ENCODE data around the gene PIEZO2.

Gene PIEZO2

DNA sequence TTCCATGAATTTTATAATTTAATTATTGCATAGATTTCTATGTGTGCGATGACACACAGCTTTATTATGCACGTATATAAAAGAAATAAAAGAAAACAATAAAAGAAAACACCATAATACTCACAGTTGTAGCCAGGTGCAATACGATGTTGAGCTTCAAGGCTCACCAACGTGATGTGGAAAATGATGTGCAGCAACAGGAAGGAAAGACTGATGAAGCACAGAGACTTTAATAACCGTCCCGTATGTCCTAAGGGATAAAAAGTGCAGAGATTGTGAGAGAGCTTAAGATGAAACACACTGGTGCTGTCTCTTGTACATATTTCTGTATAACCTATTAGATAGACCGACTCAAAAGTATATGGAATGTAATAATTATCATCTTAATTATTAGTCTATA, 170.0 kb downstream of the PIEZO2 start:
- TF ChIP-seq, protein P1, sequence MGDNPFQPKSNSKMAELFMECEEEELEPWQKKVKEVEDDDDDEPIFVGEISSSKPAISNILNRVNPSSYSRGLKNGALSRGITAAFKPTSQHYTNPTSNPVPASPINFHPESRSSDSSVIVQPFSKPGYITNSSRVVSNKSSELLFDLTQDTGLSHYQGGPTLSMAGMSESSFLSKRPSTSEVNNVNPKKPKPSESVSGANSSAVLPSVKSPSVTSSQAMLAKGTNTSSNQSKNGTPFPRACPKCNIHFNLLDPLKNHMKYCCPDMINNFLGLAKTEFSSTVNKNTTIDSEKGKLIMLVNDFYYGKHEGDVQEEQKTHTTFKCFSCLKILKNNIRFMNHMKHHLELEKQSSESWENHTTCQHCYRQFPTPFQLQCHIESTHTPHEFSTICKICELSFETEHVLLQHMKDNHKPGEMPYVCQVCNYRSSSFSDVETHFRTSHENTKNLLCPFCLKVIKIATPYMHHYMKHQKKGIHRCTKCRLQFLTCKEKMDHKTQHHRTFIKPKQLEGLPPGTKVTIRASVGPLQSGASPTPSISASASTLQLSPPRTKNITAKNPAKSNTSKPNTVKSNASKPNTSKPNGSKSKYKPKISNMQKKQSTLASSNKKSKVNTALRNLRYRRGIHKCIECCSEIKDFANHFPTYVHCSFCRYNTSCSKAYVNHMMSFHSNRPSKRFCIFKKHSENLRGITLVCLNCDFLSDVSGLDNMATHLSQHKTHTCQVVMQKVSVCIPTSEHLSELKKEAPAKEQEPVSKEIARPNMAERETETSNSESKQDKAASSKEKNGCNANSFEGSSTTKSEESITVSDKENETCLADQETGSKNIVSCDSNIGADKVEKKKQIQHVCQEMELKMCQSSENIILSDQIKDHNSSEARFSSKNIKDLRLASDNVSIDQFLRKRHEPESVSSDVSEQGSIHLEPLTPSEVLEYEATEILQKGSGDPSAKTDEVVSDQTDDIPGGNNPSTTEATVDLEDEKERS (tag by site-specific recombination; IDR thresholded peaks at IDR 0.05), result no peak
- TF ChIP-seq EGR2 (tag by site-specific recombination; IDR thresholded peaks at IDR 0.05; ENCODE audit: low read depth), result no peak
- TF ChIP-seq, protein P2, sequence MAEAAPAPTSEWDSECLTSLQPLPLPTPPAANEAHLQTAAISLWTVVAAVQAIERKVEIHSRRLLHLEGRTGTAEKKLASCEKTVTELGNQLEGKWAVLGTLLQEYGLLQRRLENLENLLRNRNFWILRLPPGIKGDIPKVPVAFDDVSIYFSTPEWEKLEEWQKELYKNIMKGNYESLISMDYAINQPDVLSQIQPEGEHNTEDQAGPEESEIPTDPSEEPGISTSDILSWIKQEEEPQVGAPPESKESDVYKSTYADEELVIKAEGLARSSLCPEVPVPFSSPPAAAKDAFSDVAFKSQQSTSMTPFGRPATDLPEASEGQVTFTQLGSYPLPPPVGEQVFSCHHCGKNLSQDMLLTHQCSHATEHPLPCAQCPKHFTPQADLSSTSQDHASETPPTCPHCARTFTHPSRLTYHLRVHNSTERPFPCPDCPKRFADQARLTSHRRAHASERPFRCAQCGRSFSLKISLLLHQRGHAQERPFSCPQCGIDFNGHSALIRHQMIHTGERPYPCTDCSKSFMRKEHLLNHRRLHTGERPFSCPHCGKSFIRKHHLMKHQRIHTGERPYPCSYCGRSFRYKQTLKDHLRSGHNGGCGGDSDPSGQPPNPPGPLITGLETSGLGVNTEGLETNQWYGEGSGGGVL (tag by site-specific recombination; IDR thresholded peaks at IDR 0.05), result no peak
- TF ChIP-seq, protein P3, sequence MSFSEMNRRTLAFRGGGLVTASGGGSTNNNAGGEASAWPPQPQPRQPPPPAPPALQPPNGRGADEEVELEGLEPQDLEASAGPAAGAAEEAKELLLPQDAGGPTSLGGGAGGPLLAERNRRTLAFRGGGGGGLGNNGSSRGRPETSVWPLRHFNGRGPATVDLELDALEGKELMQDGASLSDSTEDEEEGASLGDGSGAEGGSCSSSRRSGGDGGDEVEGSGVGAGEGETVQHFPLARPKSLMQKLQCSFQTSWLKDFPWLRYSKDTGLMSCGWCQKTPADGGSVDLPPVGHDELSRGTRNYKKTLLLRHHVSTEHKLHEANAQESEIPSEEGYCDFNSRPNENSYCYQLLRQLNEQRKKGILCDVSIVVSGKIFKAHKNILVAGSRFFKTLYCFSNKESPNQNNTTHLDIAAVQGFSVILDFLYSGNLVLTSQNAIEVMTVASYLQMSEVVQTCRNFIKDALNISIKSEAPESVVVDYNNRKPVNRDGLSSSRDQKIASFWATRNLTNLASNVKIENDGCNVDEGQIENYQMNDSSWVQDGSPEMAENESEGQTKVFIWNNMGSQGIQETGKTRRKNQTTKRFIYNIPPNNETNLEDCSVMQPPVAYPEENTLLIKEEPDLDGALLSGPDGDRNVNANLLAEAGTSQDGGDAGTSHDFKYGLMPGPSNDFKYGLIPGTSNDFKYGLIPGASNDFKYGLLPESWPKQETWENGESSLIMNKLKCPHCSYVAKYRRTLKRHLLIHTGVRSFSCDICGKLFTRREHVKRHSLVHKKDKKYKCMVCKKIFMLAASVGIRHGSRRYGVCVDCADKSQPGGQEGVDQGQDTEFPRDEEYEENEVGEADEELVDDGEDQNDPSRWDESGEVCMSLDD (tag by site-specific recombination; IDR thresholded peaks at IDR 0.05), result no peak
- TF ChIP-seq, protein P4, sequence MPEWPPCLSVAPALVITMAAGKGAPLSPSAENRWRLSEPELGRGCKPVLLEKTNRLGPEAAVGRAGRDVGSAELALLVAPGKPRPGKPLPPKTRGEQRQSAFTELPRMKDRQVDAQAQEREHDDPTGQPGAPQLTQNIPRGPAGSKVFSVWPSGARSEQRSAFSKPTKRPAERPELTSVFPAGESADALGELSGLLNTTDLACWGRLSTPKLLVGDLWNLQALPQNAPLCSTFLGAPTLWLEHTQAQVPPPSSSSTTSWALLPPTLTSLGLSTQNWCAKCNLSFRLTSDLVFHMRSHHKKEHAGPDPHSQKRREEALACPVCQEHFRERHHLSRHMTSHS (tag by site-specific recombination; IDR thresholded peaks at IDR 0.05), result no peak
- POLR2A ChIA-PET, result no interaction called here
- H3K27ac ChIP-seq (ENCODE audit: extremely low read depth, low read depth, low read length), result no peak overlapping the region
- no peak overlapping the region for H3K4me3 ChIP-seq (ENCODE audit: low read depth, low read length)
- CTCF ChIA-PET, result no interaction called here
- no peaks in the 10 kb centered on the region for H3K36me3 ChIP-seq (ENCODE audit: control insufficient read depth in 2 of 2, insufficient read depth in 1 of 2, low read length in 2 of 2)
- H3K9me3 ChIP-seq (ENCODE audit: control insufficient read depth, insufficient read depth, low read depth, low read length), result no peaks in the 10 kb centered on the region
- no peaks in the 10 kb centered on the region for H3K4me1 ChIP-seq (ENCODE audit: control insufficient read depth, insufficient read depth, low read length)

DNA sequence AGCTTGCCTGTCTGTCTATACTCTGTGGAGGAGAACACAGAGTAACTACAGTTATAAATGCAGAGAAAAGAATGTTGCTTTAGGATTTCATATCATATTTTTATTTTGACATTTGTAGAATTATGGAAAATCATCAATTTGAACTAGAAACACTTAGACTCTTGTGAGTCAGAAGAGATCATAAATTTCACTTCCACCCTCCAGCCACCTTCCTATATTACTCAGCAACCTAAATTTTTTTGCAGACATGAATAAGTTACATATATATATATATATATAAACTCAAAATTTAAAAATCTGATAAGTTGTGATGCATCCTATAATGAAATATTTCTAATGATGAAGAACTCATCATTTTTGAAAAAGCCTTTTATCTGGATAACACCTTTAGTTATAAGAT, 172.3 kb downstream of the PIEZO2 start:
- no peak overlapping the region for H3K4me3 ChIP-seq (ENCODE audit: low read depth, low read length)
- H3K4me1 ChIP-seq (ENCODE audit: control insufficient read depth, insufficient read depth, low read length), result no peaks in the 10 kb centered on the region
- H3K27ac ChIP-seq (ENCODE audit: extremely low read depth, low read depth, low read length), result no peak overlapping the region
- H3K36me3 ChIP-seq (ENCODE audit: control insufficient read depth in 2 of 2, insufficient read depth in 1 of 2, low read length in 2 of 2), result no peaks in the 10 kb centered on the region
- ChIA-PET CTCF (no interaction called here), POLR2A (no interaction called here)
- H3K9me3 ChIP-seq (ENCODE audit: control insufficient read depth, insufficient read depth, low read depth, low read length), result no peaks in the 10 kb centered on the region
- TF ChIP-seq HOXA7 (CRISPR knock-in tag; IDR thresholded peaks at IDR 0.05; ENCODE audit: borderline replicate concordance) (no peak), ZNF121 (tag by site-specific recombination; IDR thresholded peaks at IDR 0.05) (no peak), ZFP69B (tag by site-specific recombination; IDR thresholded peaks at IDR 0.05) (no peak), ZNF174 (tag by site-specific recombination; IDR thresholded peaks at IDR 0.05) (no peak), YY1 (tag by site-specific recombination; IDR thresholded peaks at IDR 0.05) (no peak), ZNF114 (tag by site-specific recombination; IDR thresholded peaks at IDR 0.05) (no peak), ZFHX2 (tag by site-specific recombination; conservative IDR thresholded peaks at IDR 0.05) (no peak)
- TF ChIP-seq, protein P5, sequence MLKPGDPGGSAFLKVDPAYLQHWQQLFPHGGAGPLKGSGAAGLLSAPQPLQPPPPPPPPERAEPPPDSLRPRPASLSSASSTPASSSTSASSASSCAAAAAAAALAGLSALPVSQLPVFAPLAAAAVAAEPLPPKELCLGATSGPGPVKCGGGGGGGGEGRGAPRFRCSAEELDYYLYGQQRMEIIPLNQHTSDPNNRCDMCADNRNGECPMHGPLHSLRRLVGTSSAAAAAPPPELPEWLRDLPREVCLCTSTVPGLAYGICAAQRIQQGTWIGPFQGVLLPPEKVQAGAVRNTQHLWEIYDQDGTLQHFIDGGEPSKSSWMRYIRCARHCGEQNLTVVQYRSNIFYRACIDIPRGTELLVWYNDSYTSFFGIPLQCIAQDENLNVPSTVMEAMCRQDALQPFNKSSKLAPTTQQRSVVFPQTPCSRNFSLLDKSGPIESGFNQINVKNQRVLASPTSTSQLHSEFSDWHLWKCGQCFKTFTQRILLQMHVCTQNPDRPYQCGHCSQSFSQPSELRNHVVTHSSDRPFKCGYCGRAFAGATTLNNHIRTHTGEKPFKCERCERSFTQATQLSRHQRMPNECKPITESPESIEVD (tag by site-specific recombination; IDR thresholded peaks at IDR 0.05), result no peak
- TF ChIP-seq, protein P6, sequence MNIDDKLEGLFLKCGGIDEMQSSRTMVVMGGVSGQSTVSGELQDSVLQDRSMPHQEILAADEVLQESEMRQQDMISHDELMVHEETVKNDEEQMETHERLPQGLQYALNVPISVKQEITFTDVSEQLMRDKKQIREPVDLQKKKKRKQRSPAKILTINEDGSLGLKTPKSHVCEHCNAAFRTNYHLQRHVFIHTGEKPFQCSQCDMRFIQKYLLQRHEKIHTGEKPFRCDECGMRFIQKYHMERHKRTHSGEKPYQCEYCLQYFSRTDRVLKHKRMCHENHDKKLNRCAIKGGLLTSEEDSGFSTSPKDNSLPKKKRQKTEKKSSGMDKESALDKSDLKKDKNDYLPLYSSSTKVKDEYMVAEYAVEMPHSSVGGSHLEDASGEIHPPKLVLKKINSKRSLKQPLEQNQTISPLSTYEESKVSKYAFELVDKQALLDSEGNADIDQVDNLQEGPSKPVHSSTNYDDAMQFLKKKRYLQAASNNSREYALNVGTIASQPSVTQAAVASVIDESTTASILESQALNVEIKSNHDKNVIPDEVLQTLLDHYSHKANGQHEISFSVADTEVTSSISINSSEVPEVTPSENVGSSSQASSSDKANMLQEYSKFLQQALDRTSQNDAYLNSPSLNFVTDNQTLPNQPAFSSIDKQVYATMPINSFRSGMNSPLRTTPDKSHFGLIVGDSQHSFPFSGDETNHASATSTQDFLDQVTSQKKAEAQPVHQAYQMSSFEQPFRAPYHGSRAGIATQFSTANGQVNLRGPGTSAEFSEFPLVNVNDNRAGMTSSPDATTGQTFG (tag by site-specific recombination; IDR thresholded peaks at IDR 0.05; ENCODE audit: borderline replicate concordance), result no peak
- TF ChIP-seq, protein P7, sequence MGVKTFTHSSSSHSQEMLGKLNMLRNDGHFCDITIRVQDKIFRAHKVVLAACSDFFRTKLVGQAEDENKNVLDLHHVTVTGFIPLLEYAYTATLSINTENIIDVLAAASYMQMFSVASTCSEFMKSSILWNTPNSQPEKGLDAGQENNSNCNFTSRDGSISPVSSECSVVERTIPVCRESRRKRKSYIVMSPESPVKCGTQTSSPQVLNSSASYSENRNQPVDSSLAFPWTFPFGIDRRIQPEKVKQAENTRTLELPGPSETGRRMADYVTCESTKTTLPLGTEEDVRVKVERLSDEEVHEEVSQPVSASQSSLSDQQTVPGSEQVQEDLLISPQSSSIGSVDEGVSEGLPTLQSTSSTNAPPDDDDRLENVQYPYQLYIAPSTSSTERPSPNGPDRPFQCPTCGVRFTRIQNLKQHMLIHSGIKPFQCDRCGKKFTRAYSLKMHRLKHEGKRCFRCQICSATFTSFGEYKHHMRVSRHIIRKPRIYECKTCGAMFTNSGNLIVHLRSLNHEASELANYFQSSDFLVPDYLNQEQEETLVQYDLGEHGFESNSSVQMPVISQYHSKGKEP (tag by site-specific recombination; IDR thresholded peaks at IDR 0.05), result no peak
- TF ChIP-seq, protein P8, sequence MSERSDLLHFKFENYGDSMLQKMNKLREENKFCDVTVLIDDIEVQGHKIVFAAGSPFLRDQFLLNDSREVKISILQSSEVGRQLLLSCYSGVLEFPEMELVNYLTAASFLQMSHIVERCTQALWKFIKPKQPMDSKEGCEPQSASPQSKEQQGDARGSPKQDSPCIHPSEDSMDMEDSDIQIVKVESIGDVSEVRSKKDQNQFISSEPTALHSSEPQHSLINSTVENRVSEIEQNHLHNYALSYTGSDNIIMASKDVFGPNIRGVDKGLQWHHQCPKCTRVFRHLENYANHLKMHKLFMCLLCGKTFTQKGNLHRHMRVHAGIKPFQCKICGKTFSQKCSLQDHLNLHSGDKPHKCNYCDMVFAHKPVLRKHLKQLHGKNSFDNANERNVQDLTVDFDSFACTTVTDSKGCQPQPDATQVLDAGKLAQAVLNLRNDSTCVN (tag by site-specific recombination; optimal IDR thresholded peaks at IDR 0.05), result no peak
